OCI-LY7 (cell line): ENCODE data around the gene HOXB8.

Experiments
- EZH2phosphoT487 ChIP-seq: fragments of 200-600 bp; sonication (generic); IDR thresholded peaks from 2 replicates; pipeline ENCODE4 v1.6.1; 2018; ENCODE audit warnings: low read depth, borderline replicate concordance, mild to moderate bottlenecking, mixed run types, antibody characterized with exemption, low read length, moderate library complexity, mixed read lengths
- TF ChIP-seq, protein P1 (sequence below): fragments of 200-600 bp; sonication (generic); conservative IDR thresholded peaks from 2 replicates; pipeline ENCODE4 v1.5.1; 2014; ENCODE audit warnings: mild to moderate bottlenecking, antibody characterized with exemption, low read length, moderate library complexity, mixed read lengths

DNA sequence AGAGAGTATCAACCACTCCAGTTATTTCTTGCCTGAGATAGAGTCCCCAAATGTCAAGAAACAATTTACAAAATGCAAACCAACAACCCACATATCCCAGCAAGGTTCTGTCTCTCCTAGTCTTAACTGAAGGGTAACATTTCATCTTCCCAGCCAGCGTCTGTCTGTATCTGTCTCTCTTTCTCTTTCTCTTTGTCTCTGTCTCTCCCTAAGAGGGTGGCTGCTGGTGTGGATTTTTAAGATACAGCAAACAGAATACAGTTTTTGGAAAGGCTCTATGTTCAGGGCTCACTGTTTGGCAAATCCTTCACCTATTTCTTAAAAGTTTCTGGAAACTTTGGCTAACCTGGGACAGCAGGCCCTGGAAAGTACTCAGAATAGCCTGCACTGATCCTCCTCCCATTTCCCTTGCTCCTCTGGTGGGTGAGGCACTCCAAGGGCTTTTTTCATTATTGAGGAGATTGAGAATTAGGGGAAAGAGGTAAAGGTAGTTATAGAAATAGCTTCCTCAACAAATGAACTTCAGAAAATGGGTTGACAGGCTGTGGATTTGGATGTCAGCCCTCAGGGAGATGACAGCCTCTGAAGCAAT, 43.2 kb downstream of the HOXB8 start:
- TF ChIP-seq, protein P1, sequence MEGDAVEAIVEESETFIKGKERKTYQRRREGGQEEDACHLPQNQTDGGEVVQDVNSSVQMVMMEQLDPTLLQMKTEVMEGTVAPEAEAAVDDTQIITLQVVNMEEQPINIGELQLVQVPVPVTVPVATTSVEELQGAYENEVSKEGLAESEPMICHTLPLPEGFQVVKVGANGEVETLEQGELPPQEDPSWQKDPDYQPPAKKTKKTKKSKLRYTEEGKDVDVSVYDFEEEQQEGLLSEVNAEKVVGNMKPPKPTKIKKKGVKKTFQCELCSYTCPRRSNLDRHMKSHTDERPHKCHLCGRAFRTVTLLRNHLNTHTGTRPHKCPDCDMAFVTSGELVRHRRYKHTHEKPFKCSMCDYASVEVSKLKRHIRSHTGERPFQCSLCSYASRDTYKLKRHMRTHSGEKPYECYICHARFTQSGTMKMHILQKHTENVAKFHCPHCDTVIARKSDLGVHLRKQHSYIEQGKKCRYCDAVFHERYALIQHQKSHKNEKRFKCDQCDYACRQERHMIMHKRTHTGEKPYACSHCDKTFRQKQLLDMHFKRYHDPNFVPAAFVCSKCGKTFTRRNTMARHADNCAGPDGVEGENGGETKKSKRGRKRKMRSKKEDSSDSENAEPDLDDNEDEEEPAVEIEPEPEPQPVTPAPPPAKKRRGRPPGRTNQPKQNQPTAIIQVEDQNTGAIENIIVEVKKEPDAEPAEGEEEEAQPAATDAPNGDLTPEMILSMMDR = no peak
- TF ChIP-seq EZH2phosphoT487 = no peak
